HG03521 (cell line): ENCODE results near the gene CTNNB1.

Experiments used
- ATAC-seq: cut with Tn5 transposase; IDR thresholded peaks from one replicate; pipeline ENCODE4 v1.9.1; 2021; ENCODE audit warnings: mild to moderate bottlenecking, moderate library complexity; ENCODE audit not compliant: unreplicated experiment

CTNNB1 gene

DNA sequence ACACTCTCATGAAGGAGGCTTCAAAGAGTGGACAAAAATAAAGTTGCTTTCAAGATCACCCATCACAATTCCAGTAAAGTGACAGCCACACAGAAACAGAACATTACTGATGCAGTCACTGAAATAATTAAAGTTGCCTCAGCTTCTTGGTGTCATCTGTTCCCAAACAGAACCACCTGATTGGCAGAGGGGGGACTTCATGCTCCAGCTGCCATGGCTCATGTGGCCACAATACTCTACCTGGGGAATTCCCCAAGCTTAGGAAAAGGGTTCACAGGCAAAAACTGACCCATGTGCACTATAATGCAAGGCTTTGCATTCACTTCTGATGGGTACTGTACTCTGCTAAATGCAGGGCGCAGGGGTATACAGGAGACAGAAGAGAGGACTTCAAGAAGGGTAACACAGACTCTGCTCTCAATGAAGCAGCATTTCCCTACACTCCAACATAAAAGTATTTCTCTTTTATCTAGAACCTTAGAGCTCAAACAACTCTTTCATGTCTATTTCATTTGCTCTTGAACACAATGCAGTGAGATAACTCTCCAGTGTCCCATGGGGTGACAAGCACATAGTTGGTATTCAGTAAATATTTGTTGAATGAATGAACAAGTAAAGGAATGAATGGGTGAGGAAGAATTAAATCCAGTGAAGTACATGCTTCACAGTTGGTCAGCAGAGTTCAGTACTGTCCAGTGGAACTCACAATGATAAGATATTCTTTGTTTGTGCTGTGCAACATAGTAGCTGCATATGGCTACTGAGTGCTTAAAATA lies 8.6 kb upstream of the CTNNB1 start:
- ATAC-seq = no peak

DNA sequence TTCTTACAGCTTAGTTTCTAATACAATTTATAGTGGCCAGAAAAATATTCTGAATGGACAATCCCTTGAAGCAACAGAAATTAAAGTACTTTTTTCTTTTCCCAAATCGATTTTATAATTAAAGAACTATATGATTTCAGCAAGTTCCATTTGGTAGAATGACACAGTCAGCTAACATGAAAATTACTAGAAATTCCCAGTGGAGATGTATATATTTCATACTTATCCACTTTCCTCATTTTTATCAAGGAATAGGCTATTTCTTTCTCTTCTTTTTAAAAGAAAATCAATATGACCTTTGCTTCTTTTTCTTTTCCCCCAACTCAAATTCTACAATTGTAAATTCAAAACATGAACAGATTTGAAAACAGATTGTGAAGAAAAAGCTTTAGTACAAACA lies 6.4 kb upstream of the CTNNB1 start:
- no peak for ATAC-seq

DNA sequence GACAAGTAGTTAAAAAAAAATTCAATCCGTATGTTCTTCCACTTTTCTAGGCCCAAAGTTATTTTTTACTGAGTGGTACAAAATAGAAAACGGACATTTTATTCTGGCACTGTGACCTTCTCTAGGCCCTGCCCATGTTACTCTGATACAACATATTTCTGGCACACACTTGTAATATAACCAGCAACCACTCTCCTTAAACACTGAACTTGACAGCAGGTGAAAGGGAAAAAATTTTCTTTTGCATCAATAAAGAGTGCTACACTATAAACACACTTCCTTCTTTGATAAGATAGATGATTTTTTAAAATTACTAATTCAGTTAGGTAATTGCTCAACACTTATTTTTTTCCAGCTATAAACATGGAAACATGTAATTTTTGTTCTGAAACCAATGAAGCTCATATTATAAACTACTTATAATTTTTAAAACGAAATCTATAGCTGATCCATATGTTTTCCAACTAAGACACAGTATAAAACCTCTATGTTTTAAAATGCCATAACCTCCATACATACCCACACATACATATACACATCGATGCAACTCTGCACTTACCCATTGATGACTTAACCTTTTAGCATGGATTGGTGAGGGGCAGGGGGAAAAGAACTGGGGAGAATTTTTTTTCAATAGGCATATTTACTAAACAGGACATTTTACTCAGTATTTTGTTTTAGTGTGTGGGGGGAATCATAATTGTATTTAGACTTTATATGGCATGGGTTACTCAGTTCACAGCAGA lies 5.3 kb upstream of the CTNNB1 start:
- ATAC-seq = no peak

DNA sequence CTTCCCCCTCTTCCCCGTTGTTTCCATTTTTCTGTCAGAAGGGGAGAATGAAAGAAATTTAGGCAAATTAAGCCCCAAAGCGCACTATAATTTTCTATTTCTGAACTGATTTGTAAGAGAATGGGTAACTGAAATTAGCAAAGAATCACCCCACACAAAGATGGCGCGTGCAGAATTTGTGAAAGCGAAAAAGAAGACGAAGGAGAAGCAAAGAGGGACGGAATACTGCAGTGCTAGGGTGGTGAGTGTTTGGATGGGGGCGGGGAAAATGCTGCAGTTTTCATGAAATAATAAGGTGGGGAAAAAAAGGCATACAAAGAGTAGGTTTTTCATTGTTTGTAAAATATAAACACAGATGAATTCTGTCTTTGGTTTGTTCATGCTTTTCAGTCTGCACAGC lies 4.6 kb upstream of the CTNNB1 start:
- ATAC-seq = no peak

DNA sequence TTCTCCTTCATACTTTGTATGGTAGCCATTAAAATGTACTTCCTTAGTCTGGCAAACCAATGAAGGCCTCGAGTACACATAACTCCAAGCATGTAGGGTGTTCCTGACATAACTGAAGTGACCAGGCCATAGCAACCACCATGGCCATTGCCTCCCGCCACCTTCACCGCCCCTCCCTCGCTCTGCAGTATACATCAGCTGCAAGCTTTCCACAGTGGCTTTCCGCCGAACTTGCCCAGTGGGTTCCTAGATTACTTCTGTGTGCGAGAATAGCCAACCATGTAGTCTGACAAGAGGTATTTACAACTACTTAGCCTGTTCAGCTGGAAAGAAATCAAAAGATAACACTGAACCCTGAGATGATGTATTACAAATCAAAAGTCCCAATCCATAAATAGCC lies 3.4 kb upstream of the CTNNB1 start:
- ATAC-seq = no peak

DNA sequence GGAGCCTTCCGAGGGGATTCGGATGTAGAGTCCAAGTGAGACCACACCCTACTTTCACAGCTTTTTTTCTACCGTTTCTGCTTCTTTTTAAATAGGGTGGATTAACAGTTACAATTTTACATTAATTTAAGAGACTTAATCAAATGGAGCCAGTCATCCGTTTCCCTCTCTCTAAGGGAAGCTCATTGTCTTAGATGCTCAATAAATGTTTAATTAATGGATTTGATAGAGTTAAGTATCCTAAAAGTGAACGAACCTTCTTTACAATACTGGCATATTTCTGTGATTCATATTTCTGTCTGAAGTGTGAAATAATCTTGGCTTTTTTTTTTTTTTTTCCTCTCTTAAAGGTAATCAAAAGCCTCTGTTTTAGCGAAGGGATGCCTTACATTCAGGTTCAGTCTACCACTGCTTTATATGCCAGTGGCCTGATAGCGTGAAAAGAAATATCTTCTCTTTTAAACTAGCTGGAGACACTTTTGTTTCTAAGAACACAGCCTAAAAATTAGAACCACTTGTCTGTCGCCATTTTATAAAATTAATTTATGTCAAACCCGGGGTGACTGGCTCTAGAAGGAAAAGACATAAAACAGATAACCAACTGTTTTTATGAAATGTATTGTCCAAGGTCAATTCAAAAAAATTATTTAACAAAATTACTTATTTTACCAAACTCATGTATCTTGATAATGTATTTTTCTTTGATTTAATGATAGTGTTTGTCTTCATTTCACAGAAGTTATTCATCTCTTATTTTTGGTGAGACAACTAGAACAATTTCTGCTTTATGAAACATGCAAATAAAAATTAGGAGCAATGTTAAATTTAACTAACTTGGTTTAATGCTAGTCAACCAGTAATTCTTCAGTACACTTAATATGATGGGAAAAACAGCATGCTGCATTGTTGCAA lies 2.5 kb upstream of the CTNNB1 start:
- no peak for ATAC-seq

DNA sequence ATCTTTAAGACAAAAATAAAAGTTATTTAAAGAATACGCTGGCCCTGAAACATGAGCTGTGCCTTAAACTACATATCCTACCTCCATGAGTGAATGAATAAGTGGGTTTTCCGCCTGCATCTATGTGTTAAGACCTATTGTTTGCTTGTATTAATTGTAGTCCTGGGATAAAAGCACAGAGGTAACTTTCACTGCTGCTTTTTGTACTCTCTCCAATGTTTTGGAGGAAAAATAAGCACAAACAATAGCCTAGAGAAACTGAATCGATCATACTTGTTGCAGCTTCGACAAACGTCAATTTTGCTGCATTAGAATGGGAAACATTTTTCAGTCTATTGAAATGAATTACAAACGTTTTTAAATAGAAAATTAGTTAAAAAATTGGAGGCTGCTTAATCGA lies 1.3 kb upstream of the CTNNB1 start:
- no peak for ATAC-seq

DNA sequence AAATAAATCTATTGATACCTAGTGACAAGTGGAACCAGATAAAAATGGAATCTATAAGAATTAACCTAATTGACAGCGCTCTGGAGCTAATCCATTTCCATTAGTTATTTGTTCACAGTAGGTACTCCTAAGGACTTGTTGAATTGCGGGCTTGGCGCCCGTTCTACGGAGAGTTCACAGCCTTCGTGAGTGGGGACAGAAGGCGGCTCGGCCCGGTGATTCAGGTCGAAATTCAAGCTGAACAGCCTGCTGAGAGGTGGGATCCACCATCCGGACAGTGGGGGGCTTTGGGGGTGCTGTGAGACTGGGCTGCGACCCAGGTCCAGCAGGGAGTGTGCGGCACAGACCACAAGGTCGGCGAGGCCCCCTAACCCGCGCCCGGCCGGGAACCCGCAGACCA lies 779 bp upstream of the CTNNB1 start:
- no peak for ATAC-seq

DNA sequence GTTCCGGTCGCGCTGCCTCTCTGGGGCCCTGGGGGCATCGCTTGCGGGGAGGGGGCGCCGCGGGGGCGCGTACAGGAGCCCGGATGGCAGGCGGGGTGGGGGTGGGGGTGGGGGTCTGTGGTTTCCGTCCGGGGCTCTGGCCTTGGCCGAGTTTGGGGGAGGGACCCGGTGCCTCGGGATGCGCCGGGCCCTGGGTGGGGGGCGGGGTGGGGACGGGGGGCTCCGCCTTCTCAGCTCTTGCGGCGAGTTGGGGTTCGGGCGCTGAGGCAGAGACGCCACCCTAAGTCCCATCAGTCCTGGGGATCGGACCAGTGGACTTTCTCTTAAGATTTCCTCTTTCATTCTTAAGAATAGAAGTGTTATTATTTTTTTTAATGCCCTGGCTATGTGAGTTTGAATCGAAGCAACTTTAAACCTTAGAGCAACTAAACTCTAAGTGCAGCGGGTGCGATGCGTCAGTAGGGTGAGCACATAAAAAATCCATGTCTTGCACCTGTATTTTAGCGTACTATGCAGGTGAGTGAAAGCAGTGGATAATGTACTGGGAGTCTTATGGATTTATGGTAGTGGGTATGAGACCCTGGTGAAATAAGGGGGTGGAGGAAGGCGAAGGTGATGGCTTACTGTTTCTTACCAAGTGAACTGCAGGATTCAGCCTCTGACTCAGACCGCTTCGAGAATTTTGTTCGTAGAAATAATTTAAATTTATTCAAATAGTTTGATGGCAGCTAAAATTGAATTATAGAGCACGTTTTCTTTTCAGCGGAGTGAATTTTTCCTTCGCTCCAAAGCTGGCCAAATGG lies 762 bp downstream of the CTNNB1 start:
- ATAC-seq = peak; percentile 15

DNA sequence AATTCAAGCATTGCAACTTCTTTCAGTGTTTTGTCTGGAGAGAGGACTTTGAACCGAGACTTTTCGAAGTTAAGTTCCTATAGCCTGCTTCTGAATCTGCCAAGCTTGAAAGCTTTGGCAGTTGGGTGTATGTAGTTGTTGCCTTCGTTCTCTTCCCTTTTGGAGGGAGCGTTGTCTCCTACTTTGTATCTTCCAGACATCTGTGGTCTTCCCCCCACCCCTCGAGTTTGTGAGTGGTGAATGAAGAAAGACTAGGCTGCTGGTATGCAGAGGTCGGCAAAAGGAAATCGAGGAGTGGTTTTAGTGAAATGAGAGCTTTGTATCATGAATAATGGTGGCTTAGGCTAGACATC lies 1.3 kb downstream of the CTNNB1 start:
- ATAC-seq = no peak

DNA sequence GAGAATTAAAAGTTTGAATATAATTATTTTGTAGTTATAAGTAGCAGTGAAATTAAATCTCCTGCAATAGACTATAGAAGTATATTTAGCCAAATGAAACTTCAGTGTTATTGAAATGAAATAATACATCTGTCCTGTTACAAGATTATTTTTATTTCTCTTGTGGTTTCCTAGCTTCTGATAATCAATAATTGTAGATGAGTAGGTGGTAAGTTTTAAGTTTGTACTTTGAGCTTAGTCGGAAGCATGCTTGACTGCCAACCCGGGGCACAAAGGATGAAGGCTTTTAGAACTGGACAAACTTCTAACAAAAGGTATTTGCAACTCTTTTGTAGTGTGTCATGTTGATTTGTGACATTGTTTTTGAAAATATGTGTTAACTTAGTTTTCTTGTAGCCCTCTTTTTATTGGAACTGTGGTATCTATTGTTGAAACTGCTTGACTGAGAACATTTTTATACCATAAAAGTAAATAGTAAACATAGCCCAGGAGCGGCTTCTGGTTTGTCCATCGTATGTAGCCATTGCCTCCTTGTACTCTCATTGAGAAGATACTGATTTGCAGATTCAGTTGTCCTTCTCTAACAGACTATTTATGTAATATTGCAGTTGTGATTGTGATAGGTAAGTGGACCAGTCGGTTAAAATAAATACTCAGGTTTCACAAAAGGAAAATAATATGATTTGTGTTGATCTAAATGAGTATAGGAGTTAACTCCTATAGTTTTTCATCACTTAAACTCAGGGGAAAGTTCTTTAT lies 2.9 kb downstream of the CTNNB1 start:
- ATAC-seq = no peak

DNA sequence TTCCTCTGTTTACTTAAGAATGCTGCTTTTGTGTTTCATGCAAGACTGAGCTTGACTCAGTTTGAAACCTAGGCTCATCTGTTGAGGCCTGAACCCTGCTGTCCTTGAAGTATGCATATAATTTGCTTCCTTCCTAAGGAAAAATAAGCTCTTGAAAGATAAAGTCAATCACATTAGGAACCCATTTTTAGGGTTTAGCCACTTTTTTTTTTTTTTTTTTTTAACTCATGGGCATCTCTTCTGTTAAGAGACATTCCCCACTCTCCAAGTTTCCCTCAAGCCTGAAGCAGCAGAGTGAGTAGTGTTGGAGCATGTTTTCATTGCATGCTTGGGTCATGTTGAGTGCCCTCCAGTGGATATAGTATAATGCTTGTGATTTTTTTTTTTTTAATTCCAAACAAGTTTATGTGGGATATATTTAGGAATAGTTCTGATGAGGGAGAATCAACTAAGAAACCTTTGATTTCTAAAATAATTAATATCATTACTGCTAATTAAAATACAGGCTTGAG lies 3.6 kb downstream of the CTNNB1 start:
- no peak for ATAC-seq

DNA sequence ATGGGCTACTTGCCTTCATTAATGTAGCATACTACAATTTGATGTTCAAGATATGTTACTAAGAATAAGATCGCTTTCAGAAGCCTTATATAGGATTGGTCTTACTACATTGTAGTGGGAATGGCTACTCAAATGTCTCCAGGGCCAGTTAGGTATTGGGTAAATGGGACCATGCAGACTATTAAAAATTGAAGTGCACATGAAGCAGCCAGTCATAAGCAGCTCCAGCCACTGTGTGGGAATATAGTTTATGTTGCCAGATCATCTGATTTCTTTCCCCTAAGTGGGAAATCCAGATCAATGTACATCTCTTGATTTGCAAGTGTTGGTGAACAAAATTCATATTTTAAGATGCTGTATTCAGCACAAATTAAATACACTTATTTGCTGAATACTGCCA lies 5.1 kb downstream of the CTNNB1 start:
- no peak for ATAC-seq

DNA sequence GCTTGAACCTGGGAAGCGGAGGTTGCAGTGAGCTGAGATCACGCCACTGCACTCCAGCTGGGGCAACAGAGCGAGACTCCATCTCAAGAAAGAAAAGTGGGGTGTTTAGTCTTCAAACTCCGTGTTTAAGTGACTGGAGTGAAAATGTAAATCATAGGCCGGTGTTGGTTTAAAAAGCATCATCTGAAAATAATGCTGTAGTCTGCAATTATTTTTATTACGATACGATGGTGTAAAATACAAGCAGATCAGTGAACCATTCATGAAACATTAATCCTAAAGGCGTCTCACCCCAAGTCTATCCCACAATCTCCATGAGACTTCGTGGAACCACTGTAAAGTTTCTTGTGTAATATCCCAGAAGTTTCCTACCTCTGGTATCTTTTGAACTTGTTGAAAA lies 6.3 kb downstream of the CTNNB1 start:
- ATAC-seq = no peak

DNA sequence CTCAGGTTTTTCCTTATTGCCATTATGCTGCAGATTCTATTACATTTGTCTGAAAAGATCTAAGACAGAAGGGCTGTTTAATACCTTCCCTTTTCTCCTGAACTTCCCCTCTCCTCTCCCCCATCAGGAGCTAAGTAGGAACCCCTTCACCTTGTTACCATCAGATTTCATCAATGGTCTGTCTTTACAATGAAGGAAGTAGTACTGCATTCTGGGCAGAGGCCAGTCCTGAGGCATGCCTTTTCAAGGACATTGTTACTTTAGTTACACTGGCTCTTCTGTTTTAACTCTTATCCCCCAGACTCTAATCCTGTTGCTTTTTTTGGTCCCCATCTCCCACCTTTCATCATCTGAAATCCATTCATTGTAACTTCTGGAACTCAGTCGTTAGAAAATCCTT lies 8.1 kb downstream of the CTNNB1 start:
- no peak for ATAC-seq

DNA sequence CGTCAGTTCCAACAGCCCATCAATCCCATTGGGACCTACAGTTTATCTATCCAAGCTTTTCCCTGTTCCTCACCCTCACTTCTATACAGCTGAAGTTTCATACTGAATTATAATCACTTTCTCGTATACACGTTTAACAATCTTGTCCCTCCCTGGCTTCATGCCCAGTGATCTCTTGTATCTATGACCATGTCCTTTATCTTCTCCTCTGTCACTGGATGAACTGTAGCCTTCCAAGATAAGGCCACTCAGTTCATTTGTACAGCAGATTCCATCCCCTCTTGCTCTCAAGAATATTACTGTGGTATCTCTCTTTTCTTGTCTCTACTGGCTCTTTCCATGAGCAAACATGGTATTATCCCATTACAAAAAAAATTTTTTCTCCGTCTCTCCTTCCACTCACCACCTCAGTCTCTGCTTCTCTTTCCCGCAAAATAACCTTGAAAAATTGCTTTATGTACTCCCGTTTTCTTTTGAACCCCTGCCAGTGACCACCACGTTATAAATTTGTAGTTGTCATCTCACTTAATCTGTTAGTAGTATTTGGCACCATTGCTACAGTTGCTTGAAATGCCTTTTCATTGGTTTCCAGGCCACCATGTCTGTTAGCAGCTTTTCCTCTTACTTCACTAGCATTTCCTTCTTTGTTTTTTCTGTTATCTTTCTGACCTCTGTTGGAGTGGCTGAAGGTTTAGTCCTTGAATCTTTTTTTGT lies 9.4 kb downstream of the CTNNB1 start:
- no peak for ATAC-seq

DNA sequence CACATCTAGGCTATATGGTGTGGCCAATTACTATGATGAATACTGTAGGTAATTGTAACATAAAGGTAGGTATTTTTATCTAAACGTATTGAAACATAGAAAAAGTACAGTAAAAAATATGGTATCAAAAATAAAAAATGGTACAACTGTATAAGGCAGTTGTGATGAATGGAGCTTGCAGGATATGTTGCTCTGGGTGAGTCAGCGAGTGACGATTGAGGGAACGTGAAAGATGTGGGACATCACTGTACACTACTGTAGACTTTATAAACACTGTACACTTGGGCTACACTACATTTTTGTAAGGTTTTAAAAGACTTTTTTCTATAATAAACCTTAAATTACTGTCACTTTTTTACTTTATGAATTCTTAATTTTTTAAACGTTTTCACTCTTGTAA lies 10.3 kb downstream of the CTNNB1 start:
- no peak for ATAC-seq

DNA sequence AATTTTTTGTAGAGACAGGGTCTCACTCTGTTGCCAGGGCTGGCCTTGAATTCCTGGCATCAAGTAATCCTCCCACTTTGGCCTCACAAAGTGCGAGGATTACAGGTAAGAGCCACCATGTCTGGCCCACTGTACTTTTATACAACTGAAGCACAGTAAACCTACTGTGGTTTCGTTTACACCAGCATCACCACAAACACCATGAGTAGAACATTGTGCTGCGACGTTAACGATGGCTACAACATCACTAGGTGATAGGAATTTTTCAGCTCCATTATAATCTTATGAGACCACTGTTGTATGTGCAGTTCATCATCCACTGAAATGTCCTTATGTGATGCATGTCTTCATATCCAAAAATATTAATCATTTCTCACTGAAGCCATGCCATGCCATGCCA lies 11.7 kb downstream of the CTNNB1 start:
- ATAC-seq = no peak

DNA sequence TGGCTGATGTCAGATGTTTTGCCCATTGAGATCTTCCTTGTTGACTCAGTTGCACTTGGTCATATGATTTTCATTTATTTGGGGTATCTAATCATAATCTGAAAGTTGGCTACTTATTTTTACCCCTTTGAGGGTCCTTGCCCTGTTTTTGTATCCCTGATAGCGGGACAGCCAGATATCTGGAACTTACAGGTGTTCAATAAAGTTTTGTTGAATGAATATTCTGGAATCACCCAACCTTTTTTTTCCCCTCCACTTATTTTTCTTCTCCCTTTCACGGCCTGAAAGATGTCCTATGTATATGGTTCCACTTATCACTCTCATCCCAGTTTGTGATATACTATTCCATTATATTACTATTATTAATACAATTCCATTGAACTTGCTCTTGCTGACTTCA lies 12.8 kb downstream of the CTNNB1 start:
- no peak for ATAC-seq
